H1 (cell line): ENCODE results near the gene PRRC1.

Experiments
- EZH2 ChIP-seq: fragments of 200-600 bp; sonication (generic); IDR thresholded peaks from 2 replicates; pipeline ENCODE4 v1.7.1; 2012; ENCODE audit warnings: low read depth, mild to moderate bottlenecking, moderate library complexity, low read length, inconsistent platforms; ENCODE audit not compliant: severe bottlenecking
- JUND ChIP-seq: IDR thresholded peaks from 2 replicates; pipeline ENCODE4 v1.6.1; 2011; ENCODE audit warnings: mild to moderate bottlenecking, improper control_type of control experiment, low read length
- POLR2A ChIP-seq, 2 experiments: IDR thresholded peaks; 1 replicate in 1 of 2; 2 replicates in 1 of 2; pipeline ENCODE4 v1.6.1; 2011; ENCODE audit warnings: low read depth in 2 of 2, low read length in 2 of 2, mild to moderate bottlenecking in 2 of 2; ENCODE audit errors: control extremely low read depth in 1 of 2
- TAF1 ChIP-seq: IDR thresholded peaks from 2 replicates; pipeline ENCODE4 v1.6.1; 2011; ENCODE audit warnings: mild to moderate bottlenecking, low read depth, low read length
- TEAD4 ChIP-seq: IDR thresholded peaks from 2 replicates; pipeline ENCODE4 v1.6.1; 2012; ENCODE audit warnings: low read depth, low read length, inconsistent platforms, mixed read lengths
- TF ChIP-seq, protein P1 (sequence below), 3 experiments: IDR thresholded peaks; 1 replicate in 2 of 3; 2 replicates in 1 of 3; pipeline versions ENCODE4 v1.5.1 to v1.6.1; 2011; ENCODE audit warnings: low read length in 3 of 3, mild to moderate bottlenecking in 3 of 3, inconsistent platforms in 2 of 3, low read depth in 1 of 3, moderate library complexity in 1 of 3; ENCODE audit not compliant: insufficient read depth in 1 of 3; ENCODE audit errors: control extremely low read depth in 1 of 3

DNA sequence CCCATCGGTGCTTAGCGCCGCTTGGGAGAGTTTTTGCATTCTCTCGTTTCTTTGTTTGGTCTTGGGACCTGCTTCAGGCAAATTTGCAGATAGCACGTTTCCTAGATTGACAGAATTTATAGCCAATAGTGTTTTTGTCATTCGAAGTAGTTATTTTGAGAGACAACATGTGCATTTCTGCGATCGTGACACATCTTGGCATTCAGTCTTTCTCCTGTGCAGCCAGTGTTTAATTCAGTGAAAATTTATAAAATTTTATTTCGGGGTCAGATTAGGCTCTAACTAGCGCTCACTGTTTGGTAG is 830 bp downstream of the PRRC1 start:
- TF ChIP-seq, protein P1, sequence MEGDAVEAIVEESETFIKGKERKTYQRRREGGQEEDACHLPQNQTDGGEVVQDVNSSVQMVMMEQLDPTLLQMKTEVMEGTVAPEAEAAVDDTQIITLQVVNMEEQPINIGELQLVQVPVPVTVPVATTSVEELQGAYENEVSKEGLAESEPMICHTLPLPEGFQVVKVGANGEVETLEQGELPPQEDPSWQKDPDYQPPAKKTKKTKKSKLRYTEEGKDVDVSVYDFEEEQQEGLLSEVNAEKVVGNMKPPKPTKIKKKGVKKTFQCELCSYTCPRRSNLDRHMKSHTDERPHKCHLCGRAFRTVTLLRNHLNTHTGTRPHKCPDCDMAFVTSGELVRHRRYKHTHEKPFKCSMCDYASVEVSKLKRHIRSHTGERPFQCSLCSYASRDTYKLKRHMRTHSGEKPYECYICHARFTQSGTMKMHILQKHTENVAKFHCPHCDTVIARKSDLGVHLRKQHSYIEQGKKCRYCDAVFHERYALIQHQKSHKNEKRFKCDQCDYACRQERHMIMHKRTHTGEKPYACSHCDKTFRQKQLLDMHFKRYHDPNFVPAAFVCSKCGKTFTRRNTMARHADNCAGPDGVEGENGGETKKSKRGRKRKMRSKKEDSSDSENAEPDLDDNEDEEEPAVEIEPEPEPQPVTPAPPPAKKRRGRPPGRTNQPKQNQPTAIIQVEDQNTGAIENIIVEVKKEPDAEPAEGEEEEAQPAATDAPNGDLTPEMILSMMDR (IDR thresholded peaks at IDR 0.05; ENCODE audit: control extremely low read depth in 1 of 3, insufficient read depth in 1 of 3, low read depth in 1 of 3, low read length in 3 of 3): no peak
- TF ChIP-seq POLR2A (IDR thresholded peaks at IDR 0.05; ENCODE audit: control extremely low read depth in 1 of 2, low read depth in 2 of 2, low read length in 2 of 2): no peak
- no peak for TF ChIP-seq TEAD4
- TF ChIP-seq JUND: no peak
- TF ChIP-seq EZH2: no peak
- no peak for TF ChIP-seq TAF1
